A549 treated with ZK216348 at 1 μM for 4 hours (cell line): Measurements from ENCODE around the gene ENOX1. TPM values are rescaled to one million over a fixed set of nuclear protein-coding genes. Genes with fewer than 3 reads are reported as not detected.

ENCODE experiments used
- total RNA-seq: library from RNA; stranded (reverse); fragments of 200-300 nt; extraction: Qiagen RNA extraction; gene quantifications from 5 replicates; pipeline ENCODE4 v1.2.3, GENCODE V29; 2022; ENCODE audit warnings: low read depth

The ENOX1 gene
- total RNA-seq, result 0.87 to 1.4 TPM (median 1.0 TPM) in 5 replicates

GRCh38 chr13:43786766-43787517 lies at the start of gene ENOX1:
Gene ENOX1, minus strand, starts transcription at chr13:43786972.

Other genes with a start within 250 kb of the ENOX1 start
- 1.9 to 4.7 TPM (median 2.7 TPM) in 5 replicates for gene CCDC122, start 92.8 kb upstream of the ENOX1 start, total RNA-seq
- 1.5 to 4.0 TPM (median 3.4 TPM) in 5 replicates for gene LACC1, start 92.9 kb upstream of the ENOX1 start, total RNA-seq